HepG2 (cell line): ENCODE measurements around the gene SRP14. TPM values are rescaled to one million over a fixed set of nuclear protein-coding genes. Genes with fewer than 3 reads are reported as not detected.

Experiments used
- CSRNP1 ChIP-seq: sonication (generic); formaldehyde crosslinking; IDR thresholded peaks from 2 replicates; pipeline ENCODE4 v1.8.1; 2023; ENCODE audit warnings: mild to moderate bottlenecking, missing genetic modification reagents
- EED ChIP-seq: sonication (generic); formaldehyde crosslinking; IDR thresholded peaks from 2 replicates; pipeline ENCODE4 v1.5.0; 2020; ENCODE audit warnings: mild to moderate bottlenecking, missing genetic modification reagents
- ETV5 ChIP-seq: IDR thresholded peaks from 2 replicates; pipeline ENCODE4 v1.6.1; 2018; ENCODE audit warnings: missing biosample characterization, missing genetic modification reagents, inconsistent platforms, borderline replicate concordance
- GATA4 ChIP-seq: sonication (generic); IDR thresholded peaks from 2 replicates; pipeline ENCODE4 v1.6.1; 2016; ENCODE audit warnings: antibody characterized with exemption, low read depth, borderline replicate concordance
- IRX3 ChIP-seq: sonication (generic); formaldehyde crosslinking; IDR thresholded peaks from 2 replicates; pipeline ENCODE4 v1.8.1; 2023; ENCODE audit warnings: mild to moderate bottlenecking, low read depth, missing genetic modification reagents, borderline replicate concordance
- KAT8 ChIP-seq: IDR thresholded peaks from 2 replicates; pipeline ENCODE4 v1.6.1; 2016; ENCODE audit warnings: missing genetic modification reagents, missing compliant biosample characterization
- KDM1A ChIP-seq: IDR thresholded peaks from 2 replicates; pipeline ENCODE4 v1.6.1; 2016; ENCODE audit warnings: missing compliant biosample characterization
- MEIS2 ChIP-seq: sonication (generic); formaldehyde crosslinking; IDR thresholded peaks from 2 replicates; pipeline ENCODE4 v1.9.0; 2021; ENCODE audit warnings: mild to moderate bottlenecking, missing genetic modification reagents
- MTA3 ChIP-seq: sonication (generic); formaldehyde crosslinking; IDR thresholded peaks from 2 replicates; pipeline ENCODE4 v1.4.0; 2020; ENCODE audit warnings: missing genetic modification reagents
- NAIF1 ChIP-seq: sonication (generic); formaldehyde crosslinking; IDR thresholded peaks from 2 replicates; pipeline ENCODE4 v1.5.0; 2020; ENCODE audit warnings: mild to moderate bottlenecking, missing genetic modification reagents, borderline replicate concordance
- NONO ChIP-seq, 2 experiments: fragments of 450-650 bp in 1 of 2; sonication (generic) in 1 of 2; formaldehyde crosslinking in 1 of 2; IDR thresholded peaks in 1 of 2; conservative IDR thresholded peaks in 1 of 2; 2 replicates each; pipeline versions ENCODE4 v1.6.1 to v1.8.0; 2017 to 2022; ENCODE audit warnings: mild to moderate bottlenecking in 1 of 2, missing genetic modification reagents in 1 of 2, moderate library complexity in 1 of 2
- NR2F2 ChIP-seq: IDR thresholded peaks from 2 replicates; pipeline ENCODE4 v1.6.1; 2012; ENCODE audit warnings: low read depth, inconsistent platforms, borderline replicate concordance
- POLR2G ChIP-seq: fragments of 200-400 bp; formaldehyde crosslinking; IDR thresholded peaks from 2 replicates; pipeline ENCODE4 v1.6.1; 2018; ENCODE audit warnings: mild to moderate bottlenecking, low read depth, low read length, moderate library complexity
- RORA ChIP-seq: sonication (generic); formaldehyde crosslinking; IDR thresholded peaks from 2 replicates; pipeline ENCODE4 v1.5.0; 2020; ENCODE audit warnings: mild to moderate bottlenecking, missing genetic modification reagents, moderate library complexity
- TRIM22 ChIP-seq: fragments of 450-650 bp; IDR thresholded peaks from 2 replicates; pipeline ENCODE4 v1.6.1; 2017
- ZC3H13 ChIP-seq: sonication (generic); formaldehyde crosslinking; IDR thresholded peaks from 2 replicates; pipeline ENCODE4 v1.8.1; 2023; ENCODE audit warnings: mild to moderate bottlenecking, missing genetic modification reagents, moderate library complexity
- ZFP41 ChIP-seq: sonication (generic); formaldehyde crosslinking; IDR thresholded peaks from 2 replicates; pipeline ENCODE4 v1.4.0; 2020; ENCODE audit warnings: mild to moderate bottlenecking, missing genetic modification reagents, borderline replicate concordance
- ZFP62 ChIP-seq: sonication (generic); formaldehyde crosslinking; IDR thresholded peaks from 2 replicates; pipeline ENCODE4 v1.4.0; 2020; ENCODE audit warnings: missing genetic modification reagents
- ZIK1 ChIP-seq: sonication (generic); formaldehyde crosslinking; IDR thresholded peaks from 2 replicates; pipeline ENCODE4 v1.5.0; 2020; ENCODE audit warnings: mild to moderate bottlenecking, low read depth, missing genetic modification reagents, borderline replicate concordance
- ZNF564 ChIP-seq: sonication (generic); formaldehyde crosslinking; IDR thresholded peaks from 2 replicates; pipeline ENCODE4 v1.8.1; 2023; ENCODE audit warnings: mild to moderate bottlenecking, missing genetic modification reagents
- ZNF574 ChIP-seq: sonication (generic); formaldehyde crosslinking; IDR thresholded peaks from 2 replicates; pipeline ENCODE4 v1.4.0; 2020; ENCODE audit warnings: missing genetic modification reagents
- ZNF781 ChIP-seq: sonication (generic); formaldehyde crosslinking; IDR thresholded peaks from 2 replicates; pipeline ENCODE4 v1.5.1; 2020; ENCODE audit warnings: borderline replicate concordance, mild to moderate bottlenecking, missing genetic modification reagents; ENCODE audit errors: not compliant biosample characterization
- polyA plus RNA-seq, 8 experiments: library from polyadenylated mRNA; depleted of rRNA in 3 of 8; stranded (reverse) in 7 of 8; unstranded in 1 of 8; fragments of >200 nt; fragmentation: Illumina TruSeq in 4 of 8; extraction: Trizol in 4 of 8; gene quantifications; 2 replicates each; pipeline versions ENCODE4 v1.2.1 to v1.2.3, GENCODE V29; 2011 to 2016; ENCODE audit warnings: low read depth in 4 of 8, missing spikeins in 1 of 8, mixed read lengths in 1 of 8; ENCODE audit not compliant: insufficient read depth in 1 of 8
- total RNA-seq, 5 experiments: library from RNA; depleted of rRNA; stranded (reverse); fragments of >200 nt; fragmentation: Illumina TruSeq; extraction: Trizol; gene quantifications; 2 replicates each; pipeline ENCODE4 v1.2.3, GENCODE V29; 2016; ENCODE audit warnings: low read depth in 1 of 5
- TF ChIP-seq, protein P1 (sequence below): sonication (generic); formaldehyde crosslinking; IDR thresholded peaks from 2 replicates; pipeline ENCODE4 v1.4.0; 2020; ENCODE audit warnings: missing genetic modification reagents

SRP14 gene
- total and polyA plus RNA-seq, 2 of the 13 experiments (the other 11 are each of a cell fraction or from before 2014, with no cell fraction given) = 208 to 356 TPM

DNA sequence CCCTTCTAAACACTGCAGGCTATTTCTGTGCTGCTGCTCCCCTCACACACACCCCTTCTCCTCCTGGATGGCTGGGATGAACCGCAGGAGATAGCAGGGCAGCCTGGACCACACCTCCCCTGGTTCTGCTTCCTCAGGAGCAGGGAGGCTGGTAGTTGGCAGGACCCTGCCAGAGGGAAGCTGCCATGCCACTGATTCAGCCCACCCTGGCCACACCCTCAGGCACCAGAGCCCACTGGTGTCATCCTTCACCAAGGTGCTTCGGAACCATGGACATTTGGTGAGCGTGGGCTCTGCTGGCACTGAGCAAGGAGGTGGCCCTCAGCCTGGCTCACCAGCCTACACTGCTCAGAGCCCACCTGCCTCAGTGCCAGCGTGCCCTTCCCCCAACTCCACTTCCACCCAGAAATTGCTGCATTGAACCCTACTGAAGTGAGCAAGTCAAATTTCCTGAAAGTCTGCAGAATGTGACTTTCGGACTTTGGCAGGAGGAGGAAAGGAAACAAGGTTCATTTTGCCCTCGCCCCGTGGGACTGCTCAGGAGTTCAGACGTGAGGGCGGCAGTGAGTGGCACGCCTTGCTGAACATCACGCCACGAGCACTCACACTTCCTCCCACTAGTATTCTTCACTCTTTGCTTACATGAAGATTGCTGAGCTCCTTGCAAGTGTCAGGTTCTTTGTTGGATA is 43.4 kb upstream of the SRP14 start (continued):
- TF ChIP-seq ZNF574 (CRISPR knock-in tag) (no peak), ETV5 (CRISPR knock-in tag) (peak; percentile 38; the same call in 1 of the 2 replicates), IRX3 (CRISPR knock-in tag) (no peak), GATA4 (no peak), CSRNP1 (CRISPR knock-in tag) (no peak), ZC3H13 (no peak), EED (CRISPR knock-in tag) (no peak), NONO (IDR thresholded peaks at IDR 0.05) (no peak), NONO (CRISPR knock-in tag; conservative IDR thresholded peaks at IDR 0.05) (no peak), ZFP41 (CRISPR knock-in tag) (no peak), NAIF1 (CRISPR knock-in tag) (no peak), KDM1A (CRISPR knock-in tag) (no peak), KAT8 (CRISPR knock-in tag) (no peak), ZIK1 (no peak), ZNF781 (CRISPR knock-in tag) (no peak), MEIS2 (CRISPR knock-in tag) (no peak), RORA (no peak), MTA3 (CRISPR knock-in tag) (no peak), ZNF564 (CRISPR knock-in tag) (no peak), TRIM22 (no peak), NR2F2 (no peak; the same call in 1 of the 2 replicates), ZFP62 (CRISPR knock-in tag) (no peak), POLR2G (no peak)
- TF ChIP-seq, protein P1, sequence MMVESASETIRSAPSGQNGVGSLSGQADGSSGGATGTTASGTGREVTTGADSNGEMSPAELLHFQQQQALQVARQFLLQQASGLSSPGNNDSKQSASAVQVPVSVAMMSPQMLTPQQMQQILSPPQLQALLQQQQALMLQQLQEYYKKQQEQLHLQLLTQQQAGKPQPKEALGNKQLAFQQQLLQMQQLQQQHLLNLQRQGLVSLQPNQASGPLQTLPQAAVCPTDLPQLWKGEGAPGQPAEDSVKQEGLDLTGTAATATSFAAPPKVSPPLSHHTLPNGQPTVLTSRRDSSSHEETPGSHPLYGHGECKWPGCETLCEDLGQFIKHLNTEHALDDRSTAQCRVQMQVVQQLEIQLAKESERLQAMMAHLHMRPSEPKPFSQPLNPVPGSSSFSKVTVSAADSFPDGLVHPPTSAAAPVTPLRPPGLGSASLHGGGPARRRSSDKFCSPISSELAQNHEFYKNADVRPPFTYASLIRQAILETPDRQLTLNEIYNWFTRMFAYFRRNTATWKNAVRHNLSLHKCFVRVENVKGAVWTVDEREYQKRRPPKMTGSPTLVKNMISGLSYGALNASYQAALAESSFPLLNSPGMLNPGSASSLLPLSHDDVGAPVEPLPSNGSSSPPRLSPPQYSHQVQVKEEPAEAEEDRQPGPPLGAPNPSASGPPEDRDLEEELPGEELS = peak; percentile 11; the same call in 1 of the 2 replicates
